H1 (cell line): Measurements from ENCODE around the gene GPR18. TPM values are rescaled to one million over a fixed set of nuclear protein-coding genes. Genes with fewer than 3 reads are reported as not detected.

Experiments used
- ATF3 ChIP-seq: IDR thresholded peaks from 2 replicates; pipeline ENCODE4 v1.6.1; 2011; ENCODE audit warnings: low read depth, mild to moderate bottlenecking, low read length; ENCODE audit not compliant: insufficient read depth
- E2F6 ChIP-seq: IDR thresholded peaks from 2 replicates; pipeline ENCODE4 v1.6.1; 2012; ENCODE audit warnings: inconsistent platforms
- polyA plus RNA-seq, 7 experiments: library from polyadenylated mRNA; depleted of rRNA in 3 of 7; stranded (reverse) in 5 of 7; unstranded in 2 of 7; fragments of >200 nt in 5 of 7; fragments of 200-250 nt in 2 of 7; gene quantifications; 1 replicate in 5 of 7; 2 replicates in 1 of 7; 4 replicates in 1 of 7; pipeline versions ENCODE4 v1.2.1 to v1.2.3, GENCODE V29; 2011 to 2013; ENCODE audit warnings: missing spikeins in 2 of 7, mixed read lengths in 2 of 7
- total RNA-seq: library from RNA; stranded (reverse); fragmentation: NEBNext Ultra II Directional; extraction: Animal tissue kit (Norgen Biotek cat#: 25700); gene quantifications from 2 replicates; pipeline ENCODE4 v1.2.1, GENCODE V29; 2021

GPR18 gene
- total and polyA plus RNA-seq, 2 of the 8 experiments (the other 6 are each of a cell fraction or from before 2014, with no cell fraction given), result not detected

GRCh38 chr13:99272481-99272880 lies 14.3 kb upstream of the GPR18 start (continued):
- no peak for TF ChIP-seq ATF3
- TF ChIP-seq E2F6, result no peak
